ENCODE measurements around the gene ZNF615.
"Not testable (repeated sequence)": the region's sequence is repeated elsewhere in the genome, so short reads cannot be mapped to it uniquely, and the experiment has no call there.

The ZNF615 gene

GRCh38 chr19:51971624-51972023, 36.4 kb downstream of the ZNF615 start:
- Histone ChIP-seq H3K4me3 (peak overlapping the region; percentile 2 to 56 (median 36); a peak in 18 of 20 replicates), H3K4me2 (no peak overlapping the region), H3K9me3 (replicated peaks in 1 of 11) (peaks cover 98 to 100% (median 100%) of the 10 kb centered on the region in 11 experiments), H3K4me1 (no peaks in the 10 kb centered on the region), H3K27ac (no peak overlapping the region), H4K20me1 (no peaks in the 10 kb centered on the region; a peak in 1 of 22 replicates), H3K9ac (no peak overlapping the region), H3K36me3 (peaks cover 98 to 100% (median 100%) of the 10 kb centered on the region in 11 experiments), H3K27me3 (no peaks in the 10 kb centered on the region)
- TF ChIP-seq Cebpa-rat (IDR thresholded peaks at IDR 0.05) = no peak

DNA sequence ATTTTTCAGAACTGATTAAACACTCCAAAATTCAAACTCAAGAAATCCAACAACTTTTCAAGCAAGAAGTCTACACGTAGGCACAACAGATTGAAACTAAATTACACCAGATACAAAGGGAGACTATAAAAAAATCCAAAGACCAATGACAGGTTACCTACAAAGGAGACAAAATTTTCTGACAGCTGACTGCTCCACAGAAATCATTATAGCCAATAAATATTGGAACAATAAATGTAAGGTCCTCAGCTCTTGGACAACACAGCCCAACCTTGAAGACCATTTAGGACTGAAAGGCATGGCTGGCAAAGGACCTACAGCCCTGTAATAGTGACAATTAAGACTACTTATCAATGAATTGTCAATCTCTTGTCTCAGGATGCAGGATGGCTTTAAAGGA, 37.3 kb downstream of the ZNF615 start:
- no peak overlapping the region for H3K9ac ChIP-seq
- H3K27ac ChIP-seq = no peak overlapping the region
- no peak for TF ChIP-seq Cebpa-rat (IDR thresholded peaks at IDR 0.05)
- peaks cover 98 to 100% (median 100%) of the 10 kb centered on the region in 11 experiments for H3K36me3 ChIP-seq
- H3K9me3 ChIP-seq (replicated peaks in 1 of 11) = peaks cover 98 to 100% (median 100%) of the 10 kb centered on the region in 11 experiments
- no peaks in the 10 kb centered on the region for H3K27me3 ChIP-seq
- no peaks in the 10 kb centered on the region for H3K4me1 ChIP-seq
- peak overlapping the region in 9 of 10 experiments; percentile 19 to 56 (median 41); a peak in 14 of 20 replicates for H3K4me3 ChIP-seq
- H3K4me2 ChIP-seq = no peak overlapping the region
- H4K20me1 ChIP-seq = no peaks in the 10 kb centered on the region

DNA sequence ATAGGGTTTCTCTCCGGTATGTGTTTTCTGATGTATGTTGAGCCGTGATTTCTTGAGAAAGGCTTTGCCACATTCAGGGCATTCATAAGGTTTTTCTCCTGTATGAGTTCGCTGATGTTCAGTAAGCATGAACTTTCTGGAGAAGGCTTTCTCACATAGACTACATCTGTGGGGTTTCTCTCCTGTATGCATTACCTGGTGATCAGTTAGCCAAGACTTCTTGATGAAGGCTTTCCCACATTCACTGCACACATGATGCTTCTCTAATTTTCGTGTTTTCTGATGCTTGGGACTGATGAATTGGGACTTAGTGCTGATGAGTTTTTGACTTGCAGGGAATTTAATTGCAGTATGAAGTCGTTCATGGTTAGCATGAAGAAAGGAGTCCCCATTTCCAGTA, 42.4 kb downstream of the ZNF615 start:
- TF ChIP-seq Cebpa-rat (IDR thresholded peaks at IDR 0.05) = no peak

DNA sequence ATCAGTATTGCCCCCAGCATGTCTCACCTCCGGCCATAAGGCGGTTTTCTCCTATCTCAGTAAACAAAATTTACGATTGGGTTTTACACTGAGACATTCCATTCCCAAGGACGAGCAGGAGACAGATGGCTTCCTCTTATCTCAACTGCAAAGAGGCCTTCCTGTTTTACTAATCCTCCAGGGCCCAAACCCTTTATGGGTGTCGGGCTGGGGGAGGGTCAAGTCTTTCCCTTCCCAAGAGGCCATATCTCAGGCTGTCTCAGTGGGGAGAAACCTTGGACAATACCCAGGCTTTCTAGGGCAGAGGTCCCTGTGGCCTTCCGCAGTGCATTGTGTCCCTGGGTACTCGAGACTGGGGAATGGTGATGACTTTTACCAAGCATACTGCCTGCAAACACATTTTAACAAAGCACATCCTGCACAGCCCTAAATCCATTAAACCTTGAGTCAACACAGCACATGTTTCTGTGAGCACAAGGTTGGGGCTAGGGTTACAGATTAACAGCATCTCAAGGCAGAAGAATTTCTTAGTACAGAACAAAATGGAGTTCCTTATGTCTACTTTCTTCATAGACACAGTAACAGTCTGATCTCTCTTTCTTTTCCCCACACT, 47.3 kb downstream of the ZNF615 start:
- Histone ChIP-seq H3K9me3 (replicated peaks in 1 of 11) (peaks cover 84 to 100% (median 94%) of the 10 kb centered on the region in 11 experiments), H3K4me1 (peaks cover 0 to 19% (median 15%) of the 10 kb centered on the region in 10 experiments; a peak in 14 of 20 replicates), H3K9ac (peak overlapping the region in 5 of 11 experiments; percentile 4 to 55 (median 50); a peak in 9 of 22 replicates), H3K27ac (peak overlapping the region in 8 of 11 experiments; percentile 54 to 83 (median 67); a peak in 16 of 22 replicates), H3K4me2 (peak overlapping the region in 8 of 11 experiments; percentile 47 to 84 (median 64); a peak in 16 of 22 replicates), H3K36me3 (peaks cover 50 to 89% (median 68%) of the 10 kb centered on the region in 11 experiments)
- H3K27me3 ChIP-seq, H3K4me3 ChIP-seq, H4K20me1 ChIP-seq: not testable (repeated sequence)

More for the DNA sequence above, 42.4 kb downstream of the ZNF615 start:
- Histone ChIP-seq H3K4me1 (peaks cover 0 to 10% (median 8%) of the 10 kb centered on the region in 10 experiments; a peak in 14 of 20 replicates), H3K36me3 (peaks cover 90 to 99% (median 95%) of the 10 kb centered on the region in 11 experiments), H4K20me1 (no peaks in the 10 kb centered on the region), H3K9me3 (replicated peaks in 1 of 11) (peaks cover 93 to 100% (median 99%) of the 10 kb centered on the region in 11 experiments), H3K4me2 (no peak overlapping the region), H3K27ac (no peak overlapping the region), H3K27me3 (no peaks in the 10 kb centered on the region), H3K9ac (no peak overlapping the region), H3K4me3 (peak overlapping the region in 4 of 10 experiments; percentile 2 to 16 (median 5); a peak in 4 of 20 replicates)

- H3K9ac ChIP-seq = peak overlapping the region in 3 of 11 experiments; percentile 50 to 55 (median 53); a peak in 3 of 22 replicates
- no peak for TF ChIP-seq Cebpa-rat (IDR thresholded peaks at IDR 0.05)
- H3K27ac ChIP-seq = peak overlapping the region in 7 of 11 experiments; percentile 54 to 83 (median 70); a peak in 13 of 22 replicates
Measured at GRCh38 chr19:51959791-51960190, 48.2 kb downstream of the ZNF615 start.

DNA sequence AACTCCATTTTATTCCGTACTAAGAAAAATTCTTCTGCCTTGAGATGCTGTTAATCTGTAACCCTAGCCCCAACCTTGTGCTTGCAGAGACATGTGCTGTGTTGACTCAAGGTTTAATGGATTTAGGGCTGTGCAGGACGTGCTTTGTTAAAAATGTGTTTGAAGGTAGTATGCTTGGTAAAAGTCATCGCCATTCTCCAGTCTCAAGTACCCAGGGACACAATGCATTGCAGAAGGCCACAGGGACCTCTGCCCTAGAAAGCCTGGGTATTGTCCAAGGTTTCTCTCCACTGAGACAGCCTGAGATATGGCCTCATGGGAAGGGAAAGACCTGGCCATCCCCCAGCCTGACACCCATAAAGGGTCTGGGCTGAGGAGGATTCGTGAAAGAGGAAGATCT, 50.2 kb downstream of the ZNF615 start:
- not testable (repeated sequence) for H3K4me3 ChIP-seq, H3K27ac ChIP-seq, H3K27me3 ChIP-seq, H3K4me2 ChIP-seq, H4K20me1 ChIP-seq, H3K9ac ChIP-seq
- H3K36me3 ChIP-seq = peaks cover 21 to 76% (median 43%) of the 10 kb centered on the region in 11 experiments
- peaks cover 0 to 19% (median 15%) of the 10 kb centered on the region in 10 experiments; a peak in 14 of 20 replicates for H3K4me1 ChIP-seq
- H3K9me3 ChIP-seq (replicated peaks in 1 of 11) = peaks cover 67 to 97% (median 89%) of the 10 kb centered on the region in 11 experiments

More at GRCh38 chr19:51959791-51960190, 48.2 kb downstream of the ZNF615 start:
- H3K9me3 ChIP-seq (replicated peaks in 1 of 11) = peaks cover 77 to 100% (median 94%) of the 10 kb centered on the region in 11 experiments
- peak overlapping the region in 8 of 11 experiments; percentile 47 to 84 (median 64); a peak in 14 of 22 replicates for H3K4me2 ChIP-seq
- no peak overlapping the region for H3K4me3 ChIP-seq
- H4K20me1 ChIP-seq = no peaks in the 10 kb centered on the region
- H3K4me1 ChIP-seq = peaks cover 0 to 19% (median 15%) of the 10 kb centered on the region in 10 experiments; a peak in 14 of 20 replicates
- H3K36me3 ChIP-seq = peaks cover 41 to 84% (median 58%) of the 10 kb centered on the region in 11 experiments
- no peaks in the 10 kb centered on the region for H3K27me3 ChIP-seq

DNA sequence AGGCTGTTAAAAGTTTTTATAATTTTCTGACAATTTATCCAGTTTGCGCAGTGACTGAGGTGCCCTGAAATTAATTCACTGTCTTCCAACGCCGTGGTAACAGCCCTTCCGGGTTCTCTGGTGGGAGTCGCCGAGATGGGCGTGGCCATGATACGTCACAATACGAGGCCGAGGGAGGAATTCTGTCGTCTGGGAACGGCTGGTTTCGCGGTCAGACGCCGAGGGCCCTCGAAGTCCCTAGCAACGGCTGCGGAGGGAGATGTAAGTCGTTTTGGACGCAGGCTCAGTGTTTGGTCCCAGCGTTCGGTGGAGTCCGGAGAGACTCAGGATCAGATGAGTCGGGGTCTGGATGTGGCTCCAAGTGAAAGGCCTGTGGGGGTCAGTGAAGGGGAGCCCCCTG, 59.0 kb downstream of the ZNF615 start:
- Histone ChIP-seq H3K4me3 (peak overlapping the region in 3 of 10 experiments; percentile 19 to 33 (median 31); a peak in 3 of 20 replicates), H3K27me3 (0 out of 22 replicates have a peak, but pooled peaks cover 0 to 5% (median 0%) of the 10 kb centered on the region in 11 experiments), H4K20me1 (no peaks in the 10 kb centered on the region), H3K36me3 (peaks cover 52 to 88% (median 68%) of the 10 kb centered on the region in 11 experiments), H3K9me3 (replicated peaks in 1 of 11) (peaks cover 93 to 97% (median 95%) of the 10 kb centered on the region in 11 experiments), H3K4me1 (peaks cover 0 to 16% (median 8%) of the 10 kb centered on the region in 10 experiments; a peak in 11 of 20 replicates), H3K27ac (no peak overlapping the region), H3K9ac (no peak overlapping the region), H3K4me2 (no peak overlapping the region)
- TF ChIP-seq Cebpa-rat (IDR thresholded peaks at IDR 0.05) = no peak

GRCh38 chr19:51946602-51947001, 61.4 kb downstream of the ZNF615 start:
- no peak overlapping the region for H3K9ac ChIP-seq
- TF ChIP-seq Cebpa-rat (IDR thresholded peaks at IDR 0.05) = no peak
- no peak overlapping the region for H3K27ac ChIP-seq
- no peaks in the 10 kb centered on the region for H4K20me1 ChIP-seq
- H3K4me3 ChIP-seq = no peak overlapping the region
- H3K4me2 ChIP-seq = no peak overlapping the region
- H3K4me1 ChIP-seq = peaks cover 0 to 11% (median 4%) of the 10 kb centered on the region in 10 experiments; a peak in 11 of 20 replicates
- H3K9me3 ChIP-seq (replicated peaks in 1 of 11) = peaks cover 99 to 100% (median 100%) of the 10 kb centered on the region in 11 experiments
- peaks cover 75 to 95% (median 89%) of the 10 kb centered on the region in 11 experiments for H3K36me3 ChIP-seq
- H3K27me3 ChIP-seq = 0 out of 22 replicates have a peak, but pooled peaks cover 0 to 5% (median 0%) of the 10 kb centered on the region in 11 experiments

All from BLaER1 treated with 17β-estradiol and CSF1 and Interleukin-3, amounts not matched to agents 10 nM and 100 nM (cell line).